RWPE2 (cell line): ENCODE measurements around the gene RAPSN.

Source experiments
- ATAC-seq: fragments of 200-7000 bp; cut with Tn5 transposase; 3 replicates; pipeline ENCODE4 v1.9.1; 2021; ENCODE audit warnings: low read depth
- DNase-seq: peaks from one replicate; pipeline ENCODE4 v3.0.0-alpha.2; 2020; ENCODE audit warnings: low spot score
- H3K27ac ChIP-seq: fragments of 450-650 bp; 2 replicates; pipeline ENCODE4 v1.5.1; 2017; ENCODE audit warnings: mild to moderate bottlenecking; ENCODE audit not compliant: poor library complexity, severe bottlenecking
- H3K27me3 ChIP-seq: fragments of 250-450 bp; sonication (Bioruptor Pico); 2 replicates; pipeline ENCODE4 v1.5.1; 2021; ENCODE audit warnings: mild to moderate bottlenecking, moderate library complexity; ENCODE audit not compliant: insufficient read depth, poor library complexity, severe bottlenecking
- H3K36me3 ChIP-seq: fragments of 250-450 bp; sonication (Bioruptor Pico); 2 replicates; pipeline ENCODE4 v1.5.1; 2020; ENCODE audit warnings: low read depth, mild to moderate bottlenecking, moderate library complexity
- H3K4me1 ChIP-seq: fragments of 250-450 bp; sonication (Bioruptor Pico); 2 replicates; pipeline ENCODE4 v1.5.1; 2021; ENCODE audit warnings: mild to moderate bottlenecking, moderate library complexity; ENCODE audit not compliant: insufficient read depth, poor library complexity, severe bottlenecking
- H3K4me3 ChIP-seq: fragments of 250-450 bp; sonication (Bioruptor Pico); 2 replicates; pipeline ENCODE4 v1.5.1; 2021; ENCODE audit warnings: mild to moderate bottlenecking, moderate library complexity; ENCODE audit not compliant: severe bottlenecking
- H3K9me3 ChIP-seq: fragments of 250-450 bp; sonication (Bioruptor Pico); 2 replicates; pipeline ENCODE4 v1.5.1; 2021; ENCODE audit warnings: mild to moderate bottlenecking, moderate library complexity; ENCODE audit not compliant: severe bottlenecking
- CTCF ChIP-seq: fragments of 450-650 bp; IDR thresholded peaks from one replicate; pipeline ENCODE4 v1.5.1; 2017; ENCODE audit warnings: mild to moderate bottlenecking, moderate library complexity; ENCODE audit not compliant: poor library complexity, severe bottlenecking

Gene RAPSN

DNA sequence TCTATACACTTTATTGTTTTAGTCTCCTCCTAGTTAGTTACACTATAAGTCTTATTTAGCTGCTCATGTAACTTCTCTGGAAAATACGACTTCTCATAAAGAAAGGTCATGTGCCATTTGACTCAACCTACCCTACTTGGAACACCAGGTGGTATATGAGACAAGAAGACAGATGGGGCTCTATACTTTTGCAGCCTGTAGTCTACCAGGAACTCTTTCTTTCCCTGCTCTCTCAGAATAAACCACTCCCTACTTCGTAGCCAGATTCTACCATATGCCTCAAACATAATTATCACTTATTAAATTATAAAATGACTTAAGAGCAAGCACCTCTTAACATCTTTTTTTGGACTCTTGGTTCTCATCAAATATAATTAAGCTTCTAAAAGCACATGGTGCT lies 38.5 kb upstream of the RAPSN start:
- no peak for ATAC-seq
- H3K36me3 ChIP-seq: peaks cover 80% of the 10 kb centered on the region

DNA sequence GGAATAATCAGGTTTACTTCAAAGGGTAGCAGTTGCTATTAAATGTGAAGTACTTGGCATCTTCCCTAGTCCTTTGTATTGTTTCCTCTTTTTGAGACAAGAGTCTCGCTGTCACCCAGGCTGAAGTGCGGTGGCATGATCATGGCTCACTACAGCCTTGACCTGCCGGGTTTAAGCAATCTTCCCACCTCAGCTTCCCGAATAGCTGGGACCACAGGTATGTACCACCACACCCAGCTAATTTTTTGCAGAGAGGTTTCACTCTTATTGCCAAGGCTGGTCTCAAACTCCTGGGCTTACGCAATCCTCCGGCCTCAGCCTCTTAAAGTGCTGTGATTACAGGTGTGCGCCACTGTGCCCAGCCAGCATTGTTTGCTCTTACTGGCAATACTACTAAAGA lies 36.2 kb upstream of the RAPSN start:
- Histone ChIP-seq H3K4me3 (no peak overlapping the region), H3K27me3 (no peaks in the 10 kb centered on the region), H3K4me1 (no peaks in the 10 kb centered on the region), H3K9me3 (no peaks in the 10 kb centered on the region), H3K36me3 (peaks cover 91% of the 10 kb centered on the region), H3K27ac (no peak overlapping the region)
- no peak for TF ChIP-seq CTCF
- no peak for DNase-seq
- 0 out of 3 replicates have a peak, but pooled peaks have one; percentile 21 for ATAC-seq

More for the DNA sequence above, 38.5 kb upstream of the RAPSN start:
- no peaks in the 10 kb centered on the region for H3K4me1 ChIP-seq
- TF ChIP-seq CTCF: no peak
- no peak overlapping the region for H3K4me3 ChIP-seq
- H3K27ac ChIP-seq: no peak overlapping the region
- no peak for DNase-seq
- H3K27me3 ChIP-seq: no peaks in the 10 kb centered on the region
- no peaks in the 10 kb centered on the region for H3K9me3 ChIP-seq

GRCh38 chr11:47483457-47483856 lies 34.5 kb upstream of the RAPSN start:
- Histone ChIP-seq H3K36me3 (peaks cover 95% of the 10 kb centered on the region), H3K27ac (no peak overlapping the region), H3K4me1 (no peaks in the 10 kb centered on the region), H3K4me3 (no peak overlapping the region), H3K9me3 (no peaks in the 10 kb centered on the region), H3K27me3 (no peaks in the 10 kb centered on the region)
- no peak for DNase-seq
- no peak for TF ChIP-seq CTCF
- ATAC-seq: no peak

DNA sequence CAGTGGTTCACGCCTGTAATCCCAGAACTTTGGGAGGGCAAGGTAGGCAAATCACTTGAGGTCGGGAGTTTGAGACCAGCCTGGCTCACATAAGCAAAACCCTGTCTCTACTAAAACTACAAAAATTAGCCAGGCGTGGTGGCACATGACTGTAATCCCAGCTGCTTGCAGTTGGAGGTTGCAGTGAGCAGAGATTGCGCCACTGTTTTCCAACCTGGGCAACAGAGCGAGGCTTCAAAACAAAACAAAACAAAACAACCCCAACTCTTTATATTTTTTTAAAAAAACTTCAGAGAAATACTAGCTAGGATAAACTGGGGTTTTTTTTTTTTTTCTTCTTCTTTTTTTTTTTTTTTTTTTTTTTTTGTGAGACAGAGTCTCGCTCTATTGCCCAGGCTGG lies 31.8 kb upstream of the RAPSN start:
- H3K4me3 ChIP-seq: no peak overlapping the region
- DNase-seq (no peak), ATAC-seq (no peak)
- H3K9me3 ChIP-seq: no peaks in the 10 kb centered on the region
- no peak for TF ChIP-seq CTCF
- H3K36me3 ChIP-seq: peaks cover 98% of the 10 kb centered on the region
- H3K4me1 ChIP-seq: peaks cover 13% of the 10 kb centered on the region
- H3K27ac ChIP-seq: no peak overlapping the region
- H3K27me3 ChIP-seq: no peaks in the 10 kb centered on the region

- TF ChIP-seq CTCF: no peak
- DNase-seq (no peak), ATAC-seq (no peak)
- no peaks in the 10 kb centered on the region for H3K27me3 ChIP-seq
- H3K4me3 ChIP-seq: no peak overlapping the region
- peak overlapping the region; percentile 59 for H3K27ac ChIP-seq
- peaks cover 99% of the 10 kb centered on the region for H3K36me3 ChIP-seq
- no peaks in the 10 kb centered on the region for H3K9me3 ChIP-seq
- peaks cover 13% of the 10 kb centered on the region for H3K4me1 ChIP-seq
Measured at GRCh38 chr11:47478651-47479329, 29.9 kb upstream of the RAPSN start.
